ENCODE data around the gene HECA. TPM values are rescaled to one million over a fixed set of nuclear protein-coding genes. Genes with fewer than 3 reads are reported as not detected.

The HECA gene
- total RNA-seq, 2 experiments from 2014 or later, result 203 to 207 TPM

GRCh38 chr6:139145661-139146060 lies 10.8 kb downstream of the HECA start:
- no peaks in the 10 kb centered on the region for H3K9me3 ChIP-seq (ENCODE audit: control insufficient read depth in 1 of 2, insufficient read depth in 1 of 2, low read length in 2 of 2)
- intact Hi-C loops (cut with DNase I, micrococcal nuclease), result loop anchor here (1.0 to 2.0 kb wide), 2 partner anchors 8 to 15 kb away; no protein-coding TSS in a partner anchor
- peak overlapping the region in 1 of 2 donors; percentile 42 for H3K27ac ChIP-seq (ENCODE audit: low read depth in 1 of 2, low read length in 2 of 2)
- H3K4me3 Mint-ChIP-seq, result peak overlapping the region; percentile 61
- peak overlapping the region; percentile 80 for H3K27ac Mint-ChIP-seq
- peaks cover 93% of the 10 kb centered on the region for H3K4me1 Mint-ChIP-seq (ENCODE audit: low read depth)
- H3K9me3 Mint-ChIP-seq, result no peaks in the 10 kb centered on the region
- H3K36me3 ChIP-seq (ENCODE audit: insufficient read depth, low read length), result peaks cover 4% of the 10 kb centered on the region
- H3K27me3 ChIP-seq (ENCODE audit: control insufficient read depth in 1 of 2, insufficient read depth in 2 of 2, low read length in 2 of 2), result no peaks in the 10 kb centered on the region
- H3K36me3 Mint-ChIP-seq (ENCODE audit: low read depth), result peaks cover 41% of the 10 kb centered on the region
- ChIA-PET POLR2A (interaction anchor here (0.6 to 5.6 kb wide), 12 partner anchors 8 to 228 kb away, joined by 3 to 92 read pairs (median 8); partner anchors contain the start of gene CITED2), CTCF (interaction anchor here (0.6 to 3.1 kb wide), 5 partner anchors 11 to 224 kb away, joined by 3 to 8 read pairs (median 4); partner anchors contain the start of gene HECA)
- peaks cover 71% of the 10 kb centered on the region for H3K4me1 ChIP-seq (ENCODE audit: insufficient read depth, low read length)
- ATAC-seq (ENCODE audit: poor library complexity) (no peak), DNase-seq (no peak)
- H3K4me3 ChIP-seq (ENCODE audit: low read length), result peak overlapping the region; percentile 29
- H3K27me3 Mint-ChIP-seq, result no peaks in the 10 kb centered on the region
- no peak for TF ChIP-seq CTCF (IDR thresholded peaks at IDR 0.05)

- H3K36me3 Mint-ChIP-seq (ENCODE audit: low read depth), result peaks cover 37% of the 10 kb centered on the region
- intact Hi-C loops (cut with DNase I, micrococcal nuclease), result loop anchor here in 1 of 2 experiments (2.0 kb wide), 1 partner anchor 14 kb away; no protein-coding TSS in a partner anchor
- DNase-seq (peak in 1 of 14 experiments; percentile 38), ATAC-seq (ENCODE audit: poor library complexity) (no peak)
- Histone ChIP-seq H3K9me3 (ENCODE audit: control insufficient read depth in 1 of 2, insufficient read depth in 1 of 2, low read length in 2 of 2) (no peaks in the 10 kb centered on the region), H3K36me3 (ENCODE audit: insufficient read depth, low read length) (peaks cover 4% of the 10 kb centered on the region), H3K27ac (ENCODE audit: low read depth in 1 of 2, low read length in 2 of 2) (peak overlapping the region in 1 of 2 donors; percentile 11), H3K4me3 (ENCODE audit: low read length) (peak overlapping the region; percentile 29), H3K27me3 (ENCODE audit: control insufficient read depth in 1 of 2, insufficient read depth in 2 of 2, low read length in 2 of 2) (no peaks in the 10 kb centered on the region), H3K4me1 (ENCODE audit: insufficient read depth, low read length) (peaks cover 76% of the 10 kb centered on the region)
- no peaks in the 10 kb centered on the region for H3K9me3 Mint-ChIP-seq
- TF ChIP-seq CTCF (IDR thresholded peaks at IDR 0.05), result no peak
- H3K4me3 Mint-ChIP-seq, result peak overlapping the region; percentile 61
- CTCF ChIA-PET, result interaction anchor here (0.9 to 2.2 kb wide), 4 partner anchors 12 to 223 kb away, joined by 3 to 5 read pairs (median 4); partner anchors contain the start of gene HECA
- no peaks in the 10 kb centered on the region for H3K27me3 Mint-ChIP-seq
- peaks cover 95% of the 10 kb centered on the region for H3K4me1 Mint-ChIP-seq (ENCODE audit: low read depth)
- peak overlapping the region; percentile 80 for H3K27ac Mint-ChIP-seq
- POLR2A ChIA-PET, result interaction anchor here (1.9 to 5.6 kb wide), 8 partner anchors 9 to 227 kb away, joined by 3 to 92 read pairs (median 14); partner anchors contain the start of gene CITED2
These were observed 11.4 kb downstream of the HECA start for GRCh38 chr6:139146317-139146726.

DNA sequence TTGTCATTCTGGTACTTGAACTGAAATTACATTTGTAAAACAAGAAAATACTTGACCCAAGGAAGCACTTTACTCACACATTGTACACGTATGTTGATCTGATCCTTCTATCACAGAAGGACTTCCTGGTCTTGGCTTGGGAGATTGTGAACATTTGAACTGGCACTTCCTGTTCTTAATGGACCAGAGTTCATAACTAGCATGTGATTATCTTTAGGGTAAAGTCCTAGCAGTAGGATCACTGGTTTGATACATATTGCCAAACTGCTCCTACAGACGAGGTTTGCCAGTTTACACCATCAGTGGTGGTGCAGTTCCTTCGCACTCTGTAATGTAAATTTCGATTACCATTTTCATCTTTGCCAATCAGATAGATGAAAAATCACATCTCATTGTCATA lies 12.7 kb downstream of the HECA start:
- H3K36me3 Mint-ChIP-seq (ENCODE audit: low read depth), result peaks cover 30% of the 10 kb centered on the region
- ChIA-PET CTCF (no interaction called here), POLR2A (interaction anchor here (2.4 to 5.6 kb wide), 3 partner anchors 10 to 34 kb away, joined by 7 to 92 read pairs (median 14); no protein-coding TSS in a partner anchor)
- Histone ChIP-seq H3K4me3 (ENCODE audit: low read length) (no peak overlapping the region), H3K9me3 (ENCODE audit: control insufficient read depth in 1 of 2, insufficient read depth in 1 of 2, low read length in 2 of 2) (no peaks in the 10 kb centered on the region), H3K36me3 (ENCODE audit: insufficient read depth, low read length) (no peaks in the 10 kb centered on the region), H3K27ac (ENCODE audit: low read depth in 1 of 2, low read length in 2 of 2) (no peak overlapping the region), H3K4me1 (ENCODE audit: insufficient read depth, low read length) (peaks cover 69% of the 10 kb centered on the region), H3K27me3 (ENCODE audit: control insufficient read depth in 1 of 2, insufficient read depth in 2 of 2, low read length in 2 of 2) (no peaks in the 10 kb centered on the region)
- no peak for TF ChIP-seq CTCF (IDR thresholded peaks at IDR 0.05)
- intact Hi-C loops (cut with DNase I, micrococcal nuclease), result loop anchor here in 1 of 2 experiments (2.0 kb wide), 1 partner anchor 13 kb away; no protein-coding TSS in a partner anchor
- no peaks in the 10 kb centered on the region for H3K27me3 Mint-ChIP-seq
- H3K27ac Mint-ChIP-seq, result peak overlapping the region; percentile 80
- no peak for DNase-seq
- no peaks in the 10 kb centered on the region for H3K9me3 Mint-ChIP-seq
- H3K4me1 Mint-ChIP-seq (ENCODE audit: low read depth), result peaks cover 99% of the 10 kb centered on the region
- H3K4me3 Mint-ChIP-seq, result peak overlapping the region; percentile 61
- no peak for ATAC-seq (ENCODE audit: poor library complexity)

All from CD4-positive, alpha-beta T cell (primary cell).